HG02610 (cell line): ENCODE results near the gene SMC1B.
"Not testable (repeated sequence)": the region's sequence is repeated elsewhere in the genome, so short reads cannot be mapped to it uniquely, and the experiment has no call there.

Experiments
- ATAC-seq: cut with Tn5 transposase; IDR thresholded peaks from one replicate; pipeline ENCODE4 v1.9.1; 2021; ENCODE audit warnings: mild to moderate bottlenecking, moderate library complexity; ENCODE audit not compliant: unreplicated experiment

SMC1B gene

GRCh38 chr22:45357490-45357889 is 55.9 kb downstream of the SMC1B start:
- no peak for ATAC-seq

GRCh38 chr22:45353786-45354185 is 59.6 kb downstream of the SMC1B start:
- ATAC-seq = no peak

GRCh38 chr22:45352757-45353156 is 60.6 kb downstream of the SMC1B start:
- ATAC-seq = not testable (repeated sequence)

- ATAC-seq = no peak
Measured at GRCh38 chr22:45351956-45352355, 61.4 kb downstream of the SMC1B start.

- ATAC-seq = no peak
Measured at GRCh38 chr22:45349916-45350315, 63.5 kb downstream of the SMC1B start.

GRCh38 chr22:45344334-45344733 is 69.1 kb downstream of the SMC1B start:
- ATAC-seq = no peak

GRCh38 chr22:45343143-45343542 is 70.3 kb downstream of the SMC1B start:
- no peak for ATAC-seq

GRCh38 chr22:45341498-45341897 is 71.9 kb downstream of the SMC1B start:
- ATAC-seq = no peak

GRCh38 chr22:45340323-45340722 is 73.1 kb downstream of the SMC1B start:
- no peak for ATAC-seq

GRCh38 chr22:45338795-45339194 is 74.6 kb downstream of the SMC1B start:
- ATAC-seq = no peak

GRCh38 chr22:45337536-45337935 is 75.9 kb downstream of the SMC1B start:
- no peak for ATAC-seq

GRCh38 chr22:45336971-45337431 is 76.4 kb downstream of the SMC1B start:
- no peak for ATAC-seq

- ATAC-seq = no peak
Measured at GRCh38 chr22:45335854-45336522, 77.4 kb downstream of the SMC1B start.

GRCh38 chr22:45335021-45335818 is 78.2 kb downstream of the SMC1B start:
- ATAC-seq = no peak

- no peak for ATAC-seq
Measured at GRCh38 chr22:45334528-45334927, 78.9 kb downstream of the SMC1B start.

GRCh38 chr22:45334068-45334467 is 79.3 kb downstream of the SMC1B start:
- no peak for ATAC-seq

GRCh38 chr22:45332001-45332400 is 81.4 kb downstream of the SMC1B start:
- no peak for ATAC-seq

- ATAC-seq = no peak
Measured at GRCh38 chr22:45331486-45331885, 81.9 kb downstream of the SMC1B start.

- no peak for ATAC-seq
Measured at GRCh38 chr22:45330548-45330947, 82.9 kb downstream of the SMC1B start.

- ATAC-seq = no peak
Measured at GRCh38 chr22:45329530-45329936, 83.9 kb downstream of the SMC1B start.

- ATAC-seq = no peak
Measured at GRCh38 chr22:45328822-45329529, 84.4 kb downstream of the SMC1B start.

- ATAC-seq = not testable (repeated sequence)
Measured at GRCh38 chr22:45328261-45328660, 85.1 kb downstream of the SMC1B start.
